Neural crest cell (in vitro differentiated cells): ENCODE data around the gene CHCHD10. TPM values are rescaled to one million over a fixed set of nuclear protein-coding genes. Genes with fewer than 3 reads are reported as not detected.

ENCODE experiments used
- DNase-seq: peaks from one replicate; pipeline ENCODE4 v3.0.0; 2021; ENCODE audit warnings: low read depth, mixed read lengths, low spot score
- H3K27ac Mint-ChIP-seq: one replicate; pipeline ENCODE4 v1.8.0; 2021; ENCODE audit warnings: mild to moderate bottlenecking, mixed read lengths; ENCODE audit not compliant: unreplicated experiment
- H3K27me3 Mint-ChIP-seq: 2 replicates; pipeline ENCODE4 v1.8.0; 2021; ENCODE audit warnings: low read depth, mild to moderate bottlenecking, mixed read lengths
- H3K36me3 Mint-ChIP-seq: 2 replicates; pipeline ENCODE4 v1.8.0; 2021; ENCODE audit warnings: low read depth, mild to moderate bottlenecking, mixed read lengths
- H3K4me1 Mint-ChIP-seq: 2 replicates; pipeline ENCODE4 v1.8.0; 2021; ENCODE audit warnings: mixed read lengths
- H3K4me3 Mint-ChIP-seq: one replicate; pipeline ENCODE4 v1.8.0; 2021; ENCODE audit warnings: mild to moderate bottlenecking, mixed read lengths
- H3K9me3 Mint-ChIP-seq: 2 replicates; pipeline ENCODE4 v1.8.0; 2021; ENCODE audit warnings: mixed read lengths
- total RNA-seq: library from RNA; stranded (reverse); gene quantifications from 2 replicates; pipeline ENCODE4 v1.2.1, GENCODE V29; 2021
- TF ChIP-seq, protein P1 (sequence below): fragments of 200-600 bp; sonication (generic); conservative IDR thresholded peaks from 2 replicates; pipeline ENCODE4 v1.5.0; 2021; ENCODE audit warnings: antibody characterized with exemption, mild to moderate bottlenecking

The CHCHD10 gene
- total RNA-seq, 1 donor from 2014 or later: 38.8 TPM

DNA sequence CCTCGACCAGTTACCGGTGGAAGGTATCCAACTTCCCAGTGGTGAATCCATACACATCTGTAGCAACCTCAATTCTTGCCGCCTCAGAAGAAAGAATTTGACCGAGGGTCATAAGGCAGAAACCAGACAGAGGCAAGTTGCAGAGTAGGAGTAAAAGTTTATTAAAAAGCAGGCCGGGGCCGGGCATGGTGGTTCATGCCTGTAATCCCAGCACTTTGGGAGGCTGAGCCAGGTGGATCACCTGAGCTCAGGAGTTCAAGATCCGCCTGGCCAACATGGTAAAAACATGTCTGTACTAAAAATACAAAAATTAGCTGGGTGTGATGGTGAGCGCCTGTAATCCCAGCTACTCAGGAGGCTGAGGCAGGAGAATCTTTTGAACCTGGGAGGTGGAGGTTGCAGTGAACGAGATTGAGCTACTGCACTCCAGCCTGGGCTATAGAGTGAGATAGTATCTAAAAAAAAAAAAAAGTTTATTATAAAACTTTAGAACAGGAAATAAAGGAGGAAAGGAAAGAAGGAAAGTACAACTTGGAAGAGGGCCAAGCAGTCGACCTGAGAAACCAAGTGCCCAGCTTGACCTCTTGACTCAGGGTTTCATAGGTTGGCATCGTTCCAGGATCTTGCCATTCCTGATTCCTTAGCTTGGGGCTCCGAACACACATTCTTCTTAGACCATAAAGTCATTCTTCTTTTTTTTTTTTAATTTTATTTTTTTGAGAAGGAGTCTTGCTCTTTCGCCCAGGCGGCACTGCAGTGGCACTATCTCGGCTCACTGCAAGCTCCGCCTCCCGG, 49.2 kb downstream of the CHCHD10 start:
- peaks cover 6% of the 10 kb centered on the region for H3K4me1 Mint-ChIP-seq
- DNase-seq: no peak
- H3K4me3 Mint-ChIP-seq: peak overlapping the region; percentile 69
- H3K9me3 Mint-ChIP-seq: no peaks in the 10 kb centered on the region
- H3K27me3 Mint-ChIP-seq: no peaks in the 10 kb centered on the region
- H3K27ac Mint-ChIP-seq: no peak overlapping the region
- TF ChIP-seq, protein P1, sequence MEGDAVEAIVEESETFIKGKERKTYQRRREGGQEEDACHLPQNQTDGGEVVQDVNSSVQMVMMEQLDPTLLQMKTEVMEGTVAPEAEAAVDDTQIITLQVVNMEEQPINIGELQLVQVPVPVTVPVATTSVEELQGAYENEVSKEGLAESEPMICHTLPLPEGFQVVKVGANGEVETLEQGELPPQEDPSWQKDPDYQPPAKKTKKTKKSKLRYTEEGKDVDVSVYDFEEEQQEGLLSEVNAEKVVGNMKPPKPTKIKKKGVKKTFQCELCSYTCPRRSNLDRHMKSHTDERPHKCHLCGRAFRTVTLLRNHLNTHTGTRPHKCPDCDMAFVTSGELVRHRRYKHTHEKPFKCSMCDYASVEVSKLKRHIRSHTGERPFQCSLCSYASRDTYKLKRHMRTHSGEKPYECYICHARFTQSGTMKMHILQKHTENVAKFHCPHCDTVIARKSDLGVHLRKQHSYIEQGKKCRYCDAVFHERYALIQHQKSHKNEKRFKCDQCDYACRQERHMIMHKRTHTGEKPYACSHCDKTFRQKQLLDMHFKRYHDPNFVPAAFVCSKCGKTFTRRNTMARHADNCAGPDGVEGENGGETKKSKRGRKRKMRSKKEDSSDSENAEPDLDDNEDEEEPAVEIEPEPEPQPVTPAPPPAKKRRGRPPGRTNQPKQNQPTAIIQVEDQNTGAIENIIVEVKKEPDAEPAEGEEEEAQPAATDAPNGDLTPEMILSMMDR: no peak
- peaks cover 3% of the 10 kb centered on the region for H3K36me3 Mint-ChIP-seq

DNA sequence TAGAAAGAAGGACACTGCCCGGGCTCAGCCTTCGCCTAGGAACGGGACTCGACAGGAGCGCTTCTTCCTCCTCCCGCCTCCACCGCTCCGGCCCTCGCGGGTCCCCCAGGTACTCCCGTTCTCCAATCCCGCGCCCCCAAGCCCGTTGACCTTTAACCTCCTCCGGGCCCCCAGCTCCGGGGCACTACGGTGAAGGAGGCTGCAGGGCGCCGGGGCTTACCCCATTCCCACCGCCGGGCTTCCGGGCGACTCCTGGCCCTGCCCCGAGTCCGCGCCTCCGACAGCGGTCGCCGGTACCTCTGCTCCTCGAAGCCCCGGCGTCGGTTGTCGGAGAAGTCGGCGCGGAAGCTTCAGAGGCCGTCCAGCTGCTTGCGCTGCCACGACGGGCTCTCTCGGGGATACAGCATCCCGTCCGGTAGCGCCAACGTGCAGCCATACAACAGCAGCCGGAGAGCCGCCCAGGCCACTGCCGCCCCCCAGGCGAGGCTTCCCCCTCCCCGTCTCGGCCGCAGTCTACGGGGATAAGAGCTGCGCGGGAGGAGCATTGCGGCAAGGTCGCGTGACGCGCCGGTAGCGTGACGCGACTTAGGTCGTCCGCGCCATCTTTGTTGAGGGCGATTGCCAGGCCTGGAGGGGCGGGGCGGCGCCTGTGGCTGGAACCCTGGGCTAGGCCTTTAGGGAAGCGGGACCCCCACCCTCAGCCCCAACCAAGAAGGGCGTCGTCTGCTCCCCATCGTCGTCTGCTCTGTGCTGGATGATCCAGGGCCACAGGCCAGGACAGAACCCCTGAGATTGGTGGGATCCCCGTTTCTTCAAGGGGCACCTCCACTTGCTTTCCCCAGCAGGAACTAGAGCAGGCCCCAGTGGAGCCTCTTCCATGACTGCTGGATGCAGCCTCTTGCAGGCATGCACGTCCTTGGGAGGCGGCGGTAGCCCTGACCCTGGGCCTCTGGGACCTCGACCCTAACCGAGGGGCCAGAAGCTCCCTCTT, 50.7 kb downstream of the CHCHD10 start:
- Mint-ChIP-seq H3K27ac (peak overlapping the region; percentile 95), H3K4me1 (peaks cover 6% of the 10 kb centered on the region), H3K27me3 (no peaks in the 10 kb centered on the region), H3K36me3 (peaks cover 3% of the 10 kb centered on the region), H3K9me3 (no peaks in the 10 kb centered on the region), H3K4me3 (peak overlapping the region; percentile 90)
- peak; percentile 89 for DNase-seq
- TF ChIP-seq, protein P1: no peak

Other genes starting within 250 kb of the CHCHD10 start
- not detected in 2 replicates for gene IGLL1, start 187.7 kb downstream of the CHCHD10 start, total RNA-seq
- 0.43 TPM in 1 of 2 replicates, not detected in the other for gene DRICH1, start 135.7 kb downstream of the CHCHD10 start, total RNA-seq
- gene RGL4, start 77.0 kb downstream of the CHCHD10 start, total RNA-seq: not detected in 2 replicates
- 11.4 and 13.0 TPM in 2 replicates for gene ZNF70, start 16.9 kb downstream of the CHCHD10 start, total RNA-seq
- gene VPREB3, start 13.5 kb downstream of the CHCHD10 start, total RNA-seq: not detected in 2 replicates
- 0.41 and 0.79 TPM in 2 replicates for gene C22orf15, start 5.0 kb downstream of the CHCHD10 start, total RNA-seq
- 10.8 and 11.2 TPM in 2 replicates for gene MMP11, start 4.9 kb upstream of the CHCHD10 start, total RNA-seq
- 222 and 244 TPM in 2 replicates for gene SMARCB1, start 19.0 kb upstream of the CHCHD10 start, total RNA-seq
- gene DERL3, start 71.0 kb upstream of the CHCHD10 start, total RNA-seq: 5.7 TPM in 2 replicates
- 17.1 and 18.2 TPM in 2 replicates for gene SLC2A11, start 89.9 kb upstream of the CHCHD10 start, total RNA-seq
- gene MIF, start 126.4 kb upstream of the CHCHD10 start, total RNA-seq: 637 and 642 TPM in 2 replicates
- 1.8 and 2.1 TPM in 2 replicates for gene GSTT2B, start 193.2 kb upstream of the CHCHD10 start, total RNA-seq
- gene DDTL, start 198.9 kb upstream of the CHCHD10 start, total RNA-seq: not detected in 2 replicates
- gene DDT, start 206.5 kb upstream of the CHCHD10 start, total RNA-seq: 72.3 and 74.0 TPM in 2 replicates
- not detected in 2 replicates for gene GSTT2, start 212.2 kb upstream of the CHCHD10 start, total RNA-seq
- not detected in 2 replicates for gene GSTT4, start 237.5 kb upstream of the CHCHD10 start, total RNA-seq
- gene CABIN1, start 243.3 kb upstream of the CHCHD10 start, total RNA-seq: 80.8 and 81.8 TPM in 2 replicates